Stimulated activated naive CD4-positive, alpha-beta T cell treated with Interleukin-2 at 50 U/mL for 16 hours (primary cell): Measurements from ENCODE around the gene STARD13.
"Not testable (repeated sequence)": the region's sequence is repeated elsewhere in the genome, so short reads cannot be mapped to it uniquely, and the experiment has no call there.

Experiments
- DNase-seq: peaks from one replicate; lab custom pipeline; 2025; lab: John Stamatoyannopoulos, UW

Gene STARD13

DNA sequence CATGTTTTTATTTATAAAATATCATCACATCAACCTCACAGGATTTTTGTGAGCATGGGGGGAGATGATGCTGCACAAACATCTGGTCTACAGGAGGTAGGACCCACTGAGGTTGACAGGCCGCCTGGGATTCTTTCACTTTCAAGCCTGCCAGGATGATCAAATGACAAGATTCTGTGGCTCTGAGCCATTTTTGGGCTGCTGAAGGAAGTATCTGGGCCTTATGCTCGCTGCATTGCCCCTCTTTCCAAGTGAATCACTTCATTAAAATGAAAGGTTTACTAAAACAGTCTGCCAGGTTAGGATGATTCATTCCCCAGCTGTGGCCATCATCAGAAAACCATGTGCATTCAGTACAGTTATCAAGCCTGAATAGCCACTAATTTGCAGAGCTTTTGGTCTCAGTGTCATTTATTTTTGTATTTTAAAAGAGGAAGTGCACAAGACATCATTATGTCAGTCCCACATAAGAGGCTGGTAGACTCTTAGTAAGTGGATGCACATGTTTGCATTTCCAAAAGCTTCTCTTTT is 34.4 kb downstream of the STARD13 start:
- DNase-seq, result no peak

- DNase-seq, result no peak
Observed at GRCh38 chr13:33250609-33251008, 34.9 kb downstream of the STARD13 start.

DNA sequence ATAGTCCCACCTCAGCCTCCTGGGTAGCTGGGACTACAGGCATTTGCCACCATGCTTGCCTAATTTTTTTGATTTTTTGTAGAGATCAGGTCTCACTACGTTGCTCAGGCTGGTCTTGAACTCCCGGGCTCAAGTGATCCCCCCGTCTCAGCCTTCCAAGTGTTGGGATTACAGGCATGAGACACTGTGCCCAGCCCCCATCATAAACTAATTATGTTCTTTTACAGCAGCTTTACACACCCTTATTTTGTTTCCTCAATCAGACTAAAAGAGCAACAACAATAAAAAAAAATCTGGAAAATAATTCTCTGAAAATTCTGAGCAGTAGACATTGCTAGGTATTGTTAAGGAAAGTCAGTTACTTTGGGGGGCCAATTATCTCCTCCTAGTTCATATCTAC is 35.7 kb downstream of the STARD13 start:
- DNase-seq, result no peak

- no peak for DNase-seq
Observed at GRCh38 chr13:33249066-33249465, 36.5 kb downstream of the STARD13 start.

GRCh38 chr13:33245505-33246158 is 39.9 kb downstream of the STARD13 start:
- DNase-seq, result no peak

DNA sequence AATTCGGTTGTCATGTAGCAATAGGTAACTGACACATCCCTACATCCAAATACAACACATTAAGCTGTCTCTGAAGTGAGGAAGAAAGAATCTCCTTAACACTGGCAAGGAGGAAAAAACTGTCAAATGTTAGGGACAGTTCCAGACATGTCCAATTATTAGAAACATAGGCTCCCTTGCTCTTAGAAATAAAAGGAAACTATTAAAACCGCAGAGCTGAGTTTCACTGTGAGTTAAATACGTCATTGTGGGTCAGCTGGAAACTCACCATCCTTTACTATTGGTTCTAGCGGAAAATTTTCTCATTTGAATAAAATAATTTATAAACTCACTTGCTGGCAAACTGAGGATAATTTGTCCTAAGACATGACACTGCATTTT is 40.7 kb downstream of the STARD13 start:
- DNase-seq, result no peak

- no peak for DNase-seq
Observed at GRCh38 chr13:33244210-33244906, 41.2 kb downstream of the STARD13 start.

- DNase-seq, result no peak
Observed at GRCh38 chr13:33242984-33243617, 42.5 kb downstream of the STARD13 start.

GRCh38 chr13:33242372-33242771 is 43.2 kb downstream of the STARD13 start:
- DNase-seq, result not testable (repeated sequence)

DNA sequence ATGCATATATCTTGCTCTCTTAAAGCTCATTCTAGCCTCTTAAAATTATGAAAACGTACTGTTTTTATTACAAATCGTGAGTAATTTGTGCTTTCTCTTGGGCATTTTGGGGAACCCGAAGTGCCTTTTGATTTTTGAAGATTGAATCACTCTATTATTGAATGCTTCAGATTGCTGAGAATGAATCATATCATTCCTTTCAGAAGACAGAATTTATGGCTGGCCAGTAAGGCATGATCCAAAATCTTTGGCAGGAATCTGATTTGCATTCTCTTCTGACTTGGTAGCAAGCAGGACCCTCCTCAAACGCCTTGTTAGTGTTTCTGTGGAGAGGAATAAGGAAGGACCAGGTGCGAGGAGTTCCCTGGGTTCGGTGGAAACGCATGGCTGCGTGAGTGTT is 49.5 kb downstream of the STARD13 start:
- no peak for DNase-seq

GRCh38 chr13:33235564-33235963 is 50.0 kb downstream of the STARD13 start:
- no peak for DNase-seq

- DNase-seq, result no peak
Observed at GRCh38 chr13:33235078-33235477, 50.5 kb downstream of the STARD13 start.

- no peak for DNase-seq
Observed at GRCh38 chr13:33233547-33233946, 52.0 kb downstream of the STARD13 start.

- DNase-seq, result no peak
Observed at GRCh38 chr13:33232883-33233282, 52.7 kb downstream of the STARD13 start.

- DNase-seq, result no peak
Observed at GRCh38 chr13:33231339-33231738, 54.2 kb downstream of the STARD13 start.

- no peak for DNase-seq
Observed at GRCh38 chr13:33230178-33230881, 55.2 kb downstream of the STARD13 start.

DNA sequence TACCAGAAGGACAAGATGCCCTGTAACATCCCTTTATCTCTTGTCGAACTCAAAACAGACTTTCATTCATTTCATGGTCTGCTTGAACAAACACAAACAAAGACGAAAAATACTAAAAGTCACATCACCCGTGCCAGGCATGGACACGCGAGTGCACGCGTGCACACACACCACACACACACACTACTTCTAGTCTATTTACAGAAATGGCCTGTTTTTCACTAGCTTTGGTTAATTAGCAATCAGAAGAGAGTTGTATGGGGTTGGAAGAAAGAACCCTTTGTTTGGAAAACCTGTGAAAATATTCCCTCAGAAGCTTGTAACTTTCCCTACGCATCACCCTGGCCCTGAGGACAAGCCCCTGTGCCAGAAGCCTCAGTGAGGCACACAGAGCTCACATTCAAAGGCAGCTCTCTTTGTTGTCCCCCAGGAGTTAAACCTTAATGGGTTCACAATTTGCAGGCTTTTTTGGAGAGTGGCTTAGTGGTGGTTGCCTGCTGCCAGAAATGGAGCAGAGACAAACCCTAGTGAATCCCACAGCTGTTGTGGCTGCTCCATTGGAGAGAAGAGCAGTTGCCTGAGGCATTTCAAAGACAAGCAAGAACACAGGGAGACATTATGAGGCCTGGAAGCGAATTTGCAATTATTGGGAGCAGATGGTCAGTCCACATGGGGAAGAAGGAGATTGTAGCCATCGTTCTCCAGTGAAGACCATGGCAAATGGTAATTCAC is 55.9 kb downstream of the STARD13 start:
- DNase-seq, result no peak

- DNase-seq, result no peak
Observed at GRCh38 chr13:33228648-33229445, 56.7 kb downstream of the STARD13 start.

- no peak for DNase-seq
Observed at GRCh38 chr13:33227927-33228647, 57.5 kb downstream of the STARD13 start.

DNA sequence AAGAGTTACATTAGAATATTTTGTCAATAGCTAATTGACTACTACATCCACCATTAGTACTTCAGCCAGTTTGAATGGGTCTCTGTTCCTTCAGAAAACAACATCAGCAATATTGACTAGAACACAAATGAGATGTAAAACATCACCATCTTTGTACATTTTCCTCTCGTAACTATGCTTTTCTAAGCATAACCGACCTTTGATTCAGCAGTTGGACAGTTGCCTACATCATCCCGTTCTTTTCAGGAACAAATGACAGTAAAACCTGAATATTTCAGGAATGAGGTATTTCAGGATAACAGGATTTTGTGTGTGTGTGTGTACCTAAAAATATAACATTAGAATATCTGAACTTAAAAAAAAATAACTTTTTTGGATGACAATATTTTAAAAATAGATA is 60.9 kb downstream of the STARD13 start:
- DNase-seq, result no peak
